Activated CD8-positive, alpha-beta T cell treated with anti-CD3 and anti-CD28 coated beads for 36 hours (primary cell): ENCODE results near the gene SRXN1. TPM values are rescaled to one million over a fixed set of nuclear protein-coding genes. Genes with fewer than 3 reads are reported as not detected.

Source experiments
- ATAC-seq: fragments of 200-7000 bp; cut with Tn5 transposase; one replicate; pipeline ENCODE4 v1.10.0; 2021; ENCODE audit warnings: mild to moderate bottlenecking, moderate library complexity
- CTCF ChIA-PET: fragments of 350-600 bp; sonication (Branson Sonifier 250); formaldehyde crosslinking; loops from one replicate; lab custom pipeline; 2021; ENCODE audit warnings: antibody characterized with exemption; lab: Charles Lee
- POLR2A ChIA-PET: fragments of 350-600 bp; sonication (Branson Sonifier 250); formaldehyde crosslinking; loops from one replicate; lab custom pipeline; 2021; ENCODE audit warnings: antibody characterized with exemption; lab: Charles Lee
- DNase-seq: peaks from one replicate; pipeline ENCODE4 v3.0.0-alpha.2; 2020
- H3K27ac Mint-ChIP-seq: one replicate; pipeline ENCODE4 v1.8.0; 2021; ENCODE audit warnings: mild to moderate bottlenecking, mixed read lengths
- H3K27me3 Mint-ChIP-seq: one replicate; pipeline ENCODE4 v1.8.0; 2021; ENCODE audit warnings: mixed read lengths
- H3K36me3 Mint-ChIP-seq: one replicate; pipeline ENCODE4 v1.8.0; 2021; ENCODE audit warnings: low read depth, mixed read lengths
- H3K4me1 Mint-ChIP-seq: one replicate; pipeline ENCODE4 v1.8.0; 2021; ENCODE audit warnings: low read depth, mixed read lengths
- H3K4me3 Mint-ChIP-seq: one replicate; pipeline ENCODE4 v1.8.0; 2021; ENCODE audit warnings: mild to moderate bottlenecking, moderate library complexity, mixed read lengths
- H3K9me3 Mint-ChIP-seq: one replicate; pipeline ENCODE4 v1.8.0; 2021; ENCODE audit warnings: mixed read lengths
- intact Hi-C: fragments of 100-400 bp; cut with micrococcal nuclease; formaldehyde crosslinking; loops from one replicate; pipeline ENCODE4 v1.10.0; 2022
- total RNA-seq, 2 experiments: library from RNA; stranded (reverse); gene quantifications; one replicate each; pipeline ENCODE4 v1.2.3, GENCODE V29; 2021
- TF ChIP-seq, protein P1 (sequence below): fragments of 200-600 bp; IDR thresholded peaks from one replicate; pipeline ENCODE4 v1.8.0; 2022; ENCODE audit warnings: antibody characterized with exemption, mild to moderate bottlenecking

The SRXN1 gene
- total RNA-seq, 2 experiments from 2014 or later = 9.4 to 9.8 TPM

DNA sequence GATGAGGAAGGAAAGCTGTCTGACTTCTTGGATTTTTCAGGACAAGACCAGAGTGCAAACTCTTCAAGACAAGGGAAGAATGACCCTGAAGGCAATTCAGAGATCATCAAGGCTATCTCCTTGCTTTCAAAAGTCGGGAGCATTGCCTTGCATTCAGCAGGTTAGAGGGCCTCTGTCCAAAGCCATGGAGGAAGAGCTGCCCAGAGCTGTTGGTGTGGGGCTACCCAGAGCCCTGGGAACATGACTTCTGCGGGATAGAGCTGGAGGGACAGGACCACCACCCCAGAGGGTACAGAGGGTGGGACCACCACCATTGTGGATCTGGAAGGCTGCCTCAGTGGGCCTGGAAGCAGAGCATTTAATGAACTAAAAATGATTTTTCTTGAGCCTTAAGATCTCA is 5.2 kb upstream of the SRXN1 start:
- Mint-ChIP-seq H3K4me1 (peaks cover 13% of the 10 kb centered on the region), H3K27me3 (peaks cover 41% of the 10 kb centered on the region), H3K9me3 (no peaks in the 10 kb centered on the region), H3K27ac (no peak overlapping the region), H3K4me3 (no peak overlapping the region), H3K36me3 (no peaks in the 10 kb centered on the region)
- DNase-seq (no peak), ATAC-seq (no peak)
- CTCF ChIA-PET = interaction anchor here (0.9 to 2.1 kb wide), 2 partner anchors 10 to 12 kb away, joined by 3 to 9 read pairs; no protein-coding TSS in a partner anchor
- intact Hi-C loops = no loop called here
- TF ChIP-seq, protein P1, sequence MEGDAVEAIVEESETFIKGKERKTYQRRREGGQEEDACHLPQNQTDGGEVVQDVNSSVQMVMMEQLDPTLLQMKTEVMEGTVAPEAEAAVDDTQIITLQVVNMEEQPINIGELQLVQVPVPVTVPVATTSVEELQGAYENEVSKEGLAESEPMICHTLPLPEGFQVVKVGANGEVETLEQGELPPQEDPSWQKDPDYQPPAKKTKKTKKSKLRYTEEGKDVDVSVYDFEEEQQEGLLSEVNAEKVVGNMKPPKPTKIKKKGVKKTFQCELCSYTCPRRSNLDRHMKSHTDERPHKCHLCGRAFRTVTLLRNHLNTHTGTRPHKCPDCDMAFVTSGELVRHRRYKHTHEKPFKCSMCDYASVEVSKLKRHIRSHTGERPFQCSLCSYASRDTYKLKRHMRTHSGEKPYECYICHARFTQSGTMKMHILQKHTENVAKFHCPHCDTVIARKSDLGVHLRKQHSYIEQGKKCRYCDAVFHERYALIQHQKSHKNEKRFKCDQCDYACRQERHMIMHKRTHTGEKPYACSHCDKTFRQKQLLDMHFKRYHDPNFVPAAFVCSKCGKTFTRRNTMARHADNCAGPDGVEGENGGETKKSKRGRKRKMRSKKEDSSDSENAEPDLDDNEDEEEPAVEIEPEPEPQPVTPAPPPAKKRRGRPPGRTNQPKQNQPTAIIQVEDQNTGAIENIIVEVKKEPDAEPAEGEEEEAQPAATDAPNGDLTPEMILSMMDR = no peak
- POLR2A ChIA-PET = no interaction called here

DNA sequence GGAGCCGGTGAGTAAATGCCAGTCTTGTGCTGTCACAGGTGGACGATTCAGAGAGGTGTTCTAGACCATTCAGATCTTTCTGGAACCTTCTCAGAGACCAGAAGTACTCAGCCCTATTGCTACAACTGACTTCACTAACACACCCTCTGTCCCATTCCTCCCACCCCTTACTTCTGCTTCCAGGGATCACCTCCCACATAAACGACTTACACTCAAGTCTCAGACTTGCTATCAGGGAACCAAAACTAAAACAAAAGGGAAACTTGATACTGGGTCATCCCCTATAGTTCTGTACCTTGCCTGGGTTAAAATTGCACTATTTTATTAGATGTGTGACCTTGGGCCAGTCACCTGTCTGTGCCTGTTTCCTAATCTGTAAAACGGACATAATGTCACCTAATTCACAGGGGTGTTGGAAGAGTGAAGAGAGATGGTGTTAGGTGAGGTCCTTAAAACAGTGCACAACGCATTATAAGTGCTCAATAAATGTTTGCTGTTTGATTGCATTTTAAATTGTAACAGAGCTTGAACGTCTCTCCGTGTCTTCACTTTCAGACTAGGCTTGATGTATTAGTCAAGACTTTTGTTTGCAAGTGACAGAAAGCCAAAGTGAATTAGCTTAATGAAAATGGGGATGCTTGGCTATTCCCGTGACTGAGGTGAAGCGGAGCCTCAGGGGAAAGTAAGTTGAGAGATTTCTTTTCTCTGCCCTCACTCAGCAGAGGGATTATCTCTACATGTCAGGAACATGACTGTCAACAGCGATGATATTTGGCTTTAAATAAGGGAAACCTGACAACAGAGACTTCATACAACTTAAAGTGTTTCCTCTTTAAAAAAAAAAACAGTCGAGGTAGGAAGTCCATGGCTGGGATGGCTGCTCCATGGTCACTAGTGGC is 3.0 kb upstream of the SRXN1 start:
- TF ChIP-seq, protein P1 = no peak
- CTCF ChIA-PET = interaction anchor here (3.9 kb wide), 1 partner anchor 12 kb away, joined by 17 read pairs; no protein-coding TSS in a partner anchor
- ATAC-seq (no peak), DNase-seq (no peak)
- Mint-ChIP-seq H3K4me1 (peaks cover 17% of the 10 kb centered on the region), H3K36me3 (no peaks in the 10 kb centered on the region), H3K9me3 (no peaks in the 10 kb centered on the region), H3K27me3 (peaks cover 26% of the 10 kb centered on the region), H3K4me3 (no peak overlapping the region), H3K27ac (no peak overlapping the region)
- POLR2A ChIA-PET = no interaction called here
- intact Hi-C loops = no loop called here

GRCh38 chr20:654417-654750 is 1.4 kb upstream of the SRXN1 start:
- TF ChIP-seq, protein P1 = no peak

GRCh38 chr20:653590-654416 is 803 bp upstream of the SRXN1 start:
- POLR2A ChIA-PET = no interaction called here
- ATAC-seq = no peak

More at GRCh38 chr20:654417-654750, 1.4 kb upstream of the SRXN1 start:
- ChIA-PET POLR2A (no interaction called here), CTCF (interaction anchor here (0.8 to 3.9 kb wide), 2 partner anchors 13 to 74 kb away, joined by 3 to 17 read pairs; no protein-coding TSS in a partner anchor)
- DNase-seq (no peak), ATAC-seq (no peak)
- Mint-ChIP-seq H3K27me3 (peaks cover 17% of the 10 kb centered on the region), H3K4me1 (peaks cover 18% of the 10 kb centered on the region), H3K9me3 (no peaks in the 10 kb centered on the region), H3K4me3 (no peak overlapping the region), H3K27ac (no peak overlapping the region), H3K36me3 (peaks cover 5% of the 10 kb centered on the region)
- intact Hi-C loops = no loop called here

More at GRCh38 chr20:653590-654416, 803 bp upstream of the SRXN1 start:
- TF ChIP-seq, protein P1 = no peak
- Mint-ChIP-seq H3K27me3 (peaks cover 13% of the 10 kb centered on the region), H3K27ac (peak overlapping the region; percentile 50), H3K4me1 (peaks cover 18% of the 10 kb centered on the region), H3K36me3 (peaks cover 6% of the 10 kb centered on the region), H3K4me3 (peak overlapping the region; percentile 68), H3K9me3 (no peaks in the 10 kb centered on the region)
- DNase-seq = no peak
- CTCF ChIA-PET = interaction anchor here (3.9 kb wide), 1 partner anchor 14 kb away, joined by 17 read pairs; no protein-coding TSS in a partner anchor
- intact Hi-C loops = no loop called here
